Naive thymus-derived CD4-positive, alpha-beta T cell (primary cell): Measurements from ENCODE around the gene ERCC5. TPM values are rescaled to one million over a fixed set of nuclear protein-coding genes. Genes with fewer than 3 reads are reported as not detected.

Source experiments
- ATAC-seq: fragments of 150-1000 bp; cut with Tn5 transposase; 2 replicates; pipeline ENCODE4 v1.10.0; 2021; ENCODE audit warnings: mild to moderate bottlenecking, moderate library complexity
- CTCF ChIA-PET: fragments of 350-600 bp; sonication (Branson Sonifier 250); formaldehyde crosslinking; loops from one replicate; lab custom pipeline; 2021; ENCODE audit warnings: antibody characterized with exemption; lab: Charles Lee
- POLR2A ChIA-PET: fragments of 350-600 bp; sonication (Branson Sonifier 250); formaldehyde crosslinking; loops from one replicate; lab custom pipeline; 2021; ENCODE audit warnings: antibody characterized with exemption, inconsistent platforms; lab: Charles Lee
- DNase-seq, 9 donors: peaks; one replicate each; pipeline versions ENCODE4 v3.0.0 to v3.0.0-alpha.2; 2020 to 2022; ENCODE audit warnings: mixed read lengths in 1 of 9
- H3K27ac ChIP-seq: one replicate; pipeline ENCODE4 v1.7.0; 2013; ENCODE audit warnings: mild to moderate bottlenecking, low read depth, low read length, moderate library complexity
- H3K27me3 ChIP-seq, 2 donors: one replicate each; pipeline ENCODE4 v1.7.0; 2013; ENCODE audit warnings: low read length in 2 of 2, mild to moderate bottlenecking in 2 of 2, moderate library complexity in 2 of 2; ENCODE audit not compliant: control insufficient read depth in 2 of 2, insufficient read depth in 2 of 2
- H3K36me3 ChIP-seq, 3 experiments: 1 replicate in 2 of 3; 2 replicates in 1 of 3; pipeline ENCODE4 v1.7.0; 2013; ENCODE audit warnings: low read length in 3 of 3, mild to moderate bottlenecking in 3 of 3, moderate library complexity in 1 of 3; ENCODE audit not compliant: insufficient read depth in 3 of 3, control insufficient read depth in 2 of 3
- H3K4me1 ChIP-seq, 2 donors: one replicate each; pipeline ENCODE4 v1.7.0; 2013; ENCODE audit warnings: low read length in 2 of 2, mild to moderate bottlenecking in 2 of 2, moderate library complexity in 1 of 2; ENCODE audit not compliant: control insufficient read depth in 2 of 2, insufficient read depth in 2 of 2
- H3K4me3 ChIP-seq: 2 replicates; pipeline ENCODE4 v1.7.0; 2013; ENCODE audit warnings: mild to moderate bottlenecking, low read length
- H3K9me3 ChIP-seq, 3 experiments: 1 replicate in 2 of 3; 2 replicates in 1 of 3; pipeline ENCODE4 v1.7.0; 2013; ENCODE audit warnings: low read length in 3 of 3; ENCODE audit not compliant: control insufficient read depth in 2 of 3
- H3K27ac Mint-ChIP-seq, 9 donors: one replicate each; pipeline ENCODE4 v1.8.0; 2020 to 2022; ENCODE audit warnings: mixed read lengths in 9 of 9, mild to moderate bottlenecking in 8 of 9, moderate library complexity in 5 of 9, inconsistent platforms in 2 of 9
- H3K27me3 Mint-ChIP-seq, 5 donors: one replicate each; pipeline ENCODE4 v1.8.0; 2021 to 2022; ENCODE audit warnings: mixed read lengths in 5 of 5, mild to moderate bottlenecking in 1 of 5
- H3K36me3 Mint-ChIP-seq, 5 donors: one replicate each; pipeline ENCODE4 v1.8.0; 2020 to 2022; ENCODE audit warnings: mixed read lengths in 5 of 5, mild to moderate bottlenecking in 3 of 5, inconsistent platforms in 1 of 5
- H3K4me1 Mint-ChIP-seq, 7 donors: one replicate each; pipeline ENCODE4 v1.8.0; 2020 to 2022; ENCODE audit warnings: mixed read lengths in 7 of 7, mild to moderate bottlenecking in 3 of 7, inconsistent platforms in 1 of 7
- H3K4me3 Mint-ChIP-seq, 10 donors: one replicate each; pipeline ENCODE4 v1.8.0; 2020 to 2022; ENCODE audit warnings: mild to moderate bottlenecking in 10 of 10, mixed read lengths in 10 of 10, moderate library complexity in 6 of 10, inconsistent platforms in 2 of 10
- H3K9me3 Mint-ChIP-seq, 11 donors: one replicate each; pipeline ENCODE4 v1.8.0; 2020 to 2022; ENCODE audit warnings: mixed read lengths in 11 of 11, mild to moderate bottlenecking in 4 of 11, inconsistent platforms in 1 of 11, moderate library complexity in 1 of 11
- intact Hi-C, 2 donors: fragments of 100-400 bp; cut with micrococcal nuclease; formaldehyde crosslinking; loops; one replicate each; pipeline ENCODE4 v1.15.1; 2023
- polyA plus RNA-seq, 2 donors: library from polyadenylated mRNA; unstranded; fragments of 300-500 nt; fragmentation: Illumina TruSeq; gene quantifications; one replicate each; pipeline ENCODE4 v1.2.3, GENCODE V29; 2021
- total RNA-seq, 6 experiments: library from RNA in 5 of 6; stranded (reverse) in 5 of 6; gene quantifications; 1 replicate in 5 of 6; 2 replicates in 1 of 6; pipeline ENCODE4 v1.2.3 and lab custom pipeline; 2021 to 2026

ERCC5 gene
- total and polyA plus RNA-seq, 7 experiments from 2014 or later: 48.6 to 158 (median 93.4) TPM

GRCh38 chr13:102848956-102849355 is 3.1 kb downstream of the ERCC5 start:
- H3K4me3 ChIP-seq: no peak overlapping the region
- peak overlapping the region; percentile 97 for H3K27ac ChIP-seq
- POLR2A ChIA-PET: interaction anchor here (6.7 kb wide), 1 partner anchor 254 kb away, joined by 351 read pairs; the partner anchor contains the start of gene TPP2
- H3K4me1 ChIP-seq: peaks cover 19 to 35% of the 10 kb centered on the region in 2 donors
- no peaks in the 10 kb centered on the region for H3K27me3 ChIP-seq
- ATAC-seq: no peak
- peaks cover under 1 to 9% (median 6%) of the 10 kb centered on the region in 3 experiments for H3K36me3 ChIP-seq
- intact Hi-C loops: loop anchor here (5.0 to 10.0 kb wide), 5 partner anchors 167 to 1707 kb away; no protein-coding TSS in a partner anchor
- Mint-ChIP-seq H3K27ac (peak overlapping the region in 7 of 9 donors; percentile 13 to 99 (median 88)), H3K4me1 (peaks cover 40 to 75% (median 64%) of the 10 kb centered on the region in 7 donors), H3K36me3 (peaks cover 5 to 15% (median 9%) of the 10 kb centered on the region in 5 donors), H3K4me3 (peak overlapping the region in 6 of 10 donors; percentile 12 to 86 (median 36)), H3K9me3 (peaks cover 0 to 5% (median 0%) of the 10 kb centered on the region in 11 donors), H3K27me3 (peaks cover 0 to 4% (median 0%) of the 10 kb centered on the region in 5 donors)
- DNase-seq: no peak
- no peaks in the 10 kb centered on the region for H3K9me3 ChIP-seq
- CTCF ChIA-PET: interaction anchor here (0.6 to 2.4 kb wide), 3 partner anchors 22 to 282 kb away, joined by 3 to 27 read pairs (median 3); no protein-coding TSS in a partner anchor

DNA sequence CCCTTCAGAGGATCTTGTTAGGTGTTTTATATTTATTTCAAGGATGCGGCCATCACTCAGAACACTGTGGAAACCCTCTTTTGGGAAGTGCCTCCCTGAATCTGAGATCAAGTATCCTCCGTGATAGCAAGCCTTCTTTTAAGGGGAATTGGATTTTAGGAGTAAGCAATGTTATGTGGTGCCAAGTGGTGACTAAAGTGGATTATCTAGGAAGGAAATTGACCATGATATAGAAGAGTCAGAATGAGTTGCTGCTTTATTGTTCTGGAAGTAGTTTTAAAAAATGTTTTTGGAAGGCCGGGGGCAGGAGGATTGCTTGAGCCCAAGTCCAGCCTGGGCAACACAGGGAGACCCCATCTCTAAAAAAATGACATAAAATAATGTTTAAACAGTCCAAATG is 6.7 kb downstream of the ERCC5 start:
- Mint-ChIP-seq H3K9me3 (no peaks in the 10 kb centered on the region), H3K4me1 (peaks cover 48 to 86% (median 74%) of the 10 kb centered on the region in 7 donors), H3K36me3 (peaks cover 16 to 35% (median 29%) of the 10 kb centered on the region in 5 donors), H3K4me3 (peak overlapping the region in 2 of 10 donors; percentile 12 to 89), H3K27ac (peak overlapping the region in 2 of 9 donors; percentile 9 to 66), H3K27me3 (no peaks in the 10 kb centered on the region)
- no peak for DNase-seq
- intact Hi-C loops: no loop called here
- ChIA-PET CTCF (no interaction called here), POLR2A (no interaction called here)
- H3K27ac ChIP-seq: no peak overlapping the region
- peaks cover 13 to 36% of the 10 kb centered on the region in 2 donors for H3K4me1 ChIP-seq
- H3K27me3 ChIP-seq: no peaks in the 10 kb centered on the region
- H3K9me3 ChIP-seq: no peaks in the 10 kb centered on the region
- no peak overlapping the region for H3K4me3 ChIP-seq
- ATAC-seq: no peak
- H3K36me3 ChIP-seq: peaks cover 18 to 33% (median 32%) of the 10 kb centered on the region in 3 experiments

GRCh38 chr13:102854675-102855074 is 8.8 kb downstream of the ERCC5 start:
- Mint-ChIP-seq H3K4me1 (peaks cover 40 to 82% (median 64%) of the 10 kb centered on the region in 7 donors), H3K9me3 (no peaks in the 10 kb centered on the region), H3K27me3 (no peaks in the 10 kb centered on the region), H3K36me3 (peaks cover 25 to 50% (median 44%) of the 10 kb centered on the region in 5 donors), H3K27ac (peak overlapping the region; percentile 68 to 88 (median 85)), H3K4me3 (peak overlapping the region in 9 of 10 donors; percentile 13 to 89 (median 69))
- POLR2A ChIA-PET: interaction anchor here (0.7 to 1.5 kb wide), 3 partner anchors 9 to 39 kb away, joined by 5 to 6 read pairs (median 6); partner anchors contain the start of gene ERCC5
- DNase-seq (peak in 2 of 9 donors; percentile 14 to 29), ATAC-seq (peak; percentile 80)
- H3K27me3 ChIP-seq: no peaks in the 10 kb centered on the region
- H3K9me3 ChIP-seq: no peaks in the 10 kb centered on the region
- intact Hi-C loops: no loop called here
- H3K27ac ChIP-seq: peak overlapping the region; percentile 49
- H3K4me1 ChIP-seq: peaks cover 0 to 19% of the 10 kb centered on the region in 2 donors
- peaks cover 18 to 54% (median 51%) of the 10 kb centered on the region in 3 experiments for H3K36me3 ChIP-seq
- H3K4me3 ChIP-seq: no peak overlapping the region
- CTCF ChIA-PET: interaction anchor here (1.0 kb wide), 1 partner anchor 16 kb away, joined by 4 read pairs; no protein-coding TSS in a partner anchor

GRCh38 chr13:102856557-102856956 is 10.7 kb downstream of the ERCC5 start:
- Mint-ChIP-seq H3K4me3 (no peak overlapping the region), H3K9me3 (no peaks in the 10 kb centered on the region), H3K4me1 (peaks cover 29 to 74% (median 53%) of the 10 kb centered on the region in 7 donors), H3K36me3 (peaks cover 31 to 52% (median 41%) of the 10 kb centered on the region in 5 donors), H3K27me3 (no peaks in the 10 kb centered on the region), H3K27ac (peak overlapping the region in 1 of 9 donors; percentile 1)
- intact Hi-C loops: no loop called here
- Histone ChIP-seq H3K36me3 (peaks cover 18 to 70% (median 61%) of the 10 kb centered on the region in 3 experiments), H3K27ac (no peak overlapping the region), H3K4me3 (no peak overlapping the region), H3K9me3 (no peaks in the 10 kb centered on the region), H3K4me1 (peaks cover 0 to 11% of the 10 kb centered on the region in 2 donors), H3K27me3 (no peaks in the 10 kb centered on the region)
- no peak for DNase-seq
- POLR2A ChIA-PET: interaction anchor here (1.4 kb wide), 1 partner anchor 11 kb away, joined by 9 read pairs; the partner anchor contains the start of gene ERCC5
- CTCF ChIA-PET: no interaction called here
- no peak for ATAC-seq

- DNase-seq: no peak
- H3K4me3 ChIP-seq: no peak overlapping the region
- peaks cover 18 to 69% (median 56%) of the 10 kb centered on the region in 7 donors for H3K4me1 Mint-ChIP-seq
- peaks cover 31 to 62% (median 44%) of the 10 kb centered on the region in 5 donors for H3K36me3 Mint-ChIP-seq
- H3K27ac Mint-ChIP-seq: peak overlapping the region in 2 of 9 donors; percentile 47 to 59
- no peaks in the 10 kb centered on the region for H3K27me3 Mint-ChIP-seq
- no peak overlapping the region for H3K27ac ChIP-seq
- H3K9me3 Mint-ChIP-seq: peaks cover 0 to 1% (median 0%) of the 10 kb centered on the region in 11 donors
- ChIA-PET CTCF (no interaction called here), POLR2A (interaction anchor here (1.6 kb wide), 1 partner anchor 9 kb away, joined by 5 read pairs; no protein-coding TSS in a partner anchor)
- peak overlapping the region in 2 of 10 donors; percentile 6 to 48 for H3K4me3 Mint-ChIP-seq
- H3K27me3 ChIP-seq: no peaks in the 10 kb centered on the region
- H3K36me3 ChIP-seq: peaks cover 21 to 95% (median 52%) of the 10 kb centered on the region in 3 experiments
- no peaks in the 10 kb centered on the region for H3K9me3 ChIP-seq
- no peak for ATAC-seq
- peaks cover 0 to 6% of the 10 kb centered on the region in 2 donors for H3K4me1 ChIP-seq
- intact Hi-C loops: no loop called here
Measured at GRCh38 chr13:102862624-102863210, 16.9 kb downstream of the ERCC5 start.

DNA sequence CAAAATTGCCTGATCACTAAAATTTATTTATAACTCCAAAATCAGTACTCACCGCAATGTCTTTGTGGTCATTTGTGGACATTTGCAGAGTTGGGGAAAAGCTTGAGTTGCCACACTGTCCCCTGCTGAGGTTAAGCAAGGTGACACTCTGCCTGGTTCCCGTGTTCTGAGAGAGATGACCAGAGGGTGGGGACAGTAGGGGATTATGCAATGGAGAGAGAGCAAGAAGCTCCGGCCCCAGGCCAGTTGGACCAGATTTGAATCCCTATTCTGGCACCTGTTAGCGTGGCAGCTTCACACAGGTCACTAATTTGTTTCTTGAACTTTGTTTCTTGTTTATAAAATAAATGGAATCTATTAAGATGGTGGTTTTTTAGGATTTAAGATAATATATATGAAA is 17.8 kb downstream of the ERCC5 start:
- intact Hi-C loops: no loop called here
- H3K27me3 ChIP-seq: no peaks in the 10 kb centered on the region
- Mint-ChIP-seq H3K27me3 (no peaks in the 10 kb centered on the region), H3K27ac (peak overlapping the region in 2 of 9 donors; percentile 20 to 28), H3K4me1 (peaks cover 18 to 67% (median 56%) of the 10 kb centered on the region in 7 donors), H3K9me3 (peaks cover 0 to 1% (median 0%) of the 10 kb centered on the region in 11 donors), H3K4me3 (peak overlapping the region in 4 of 10 donors; percentile 10 to 60 (median 25)), H3K36me3 (peaks cover 30 to 54% (median 37%) of the 10 kb centered on the region in 5 donors)
- peaks cover 21 to 94% (median 49%) of the 10 kb centered on the region in 3 experiments for H3K36me3 ChIP-seq
- H3K27ac ChIP-seq: peak overlapping the region; percentile 15
- ATAC-seq (no peak), DNase-seq (no peak)
- ChIA-PET POLR2A (interaction anchor here (1.6 kb wide), 1 partner anchor 10 kb away, joined by 5 read pairs; no protein-coding TSS in a partner anchor), CTCF (no interaction called here)
- H3K9me3 ChIP-seq: no peaks in the 10 kb centered on the region
- no peak overlapping the region for H3K4me3 ChIP-seq
- H3K4me1 ChIP-seq: peaks cover 0 to 6% of the 10 kb centered on the region in 2 donors
